UCSD-AML1 (cell line): Measurements from ENCODE around the gene GABARAPL2.
A peak's percentile ranks its signal among the peaks of the same experiment; 100 is the strongest.

Source experiments
- DNase-seq: peaks from one replicate; lab custom pipeline; 2025; ENCODE audit not compliant: unreplicated experiment; lab: John Stamatoyannopoulos, UW

GABARAPL2 gene

GRCh38 chr16:75552951-75553350, 13.2 kb upstream of the GABARAPL2 start:
- no peak for DNase-seq

GRCh38 chr16:75555213-75555706, 10.9 kb upstream of the GABARAPL2 start:
- DNase-seq: peak; percentile 84

GRCh38 chr16:75555707-75556430, 10.3 kb upstream of the GABARAPL2 start, which contains the start of gene TMEM231:
TMEM231 (minus strand) TSS chr16:75556252; CDS start chr16:75556209, 43 bp downstream.
- DNase-seq: peak; percentile 94

- DNase-seq: no peak
These were observed 9.7 kb upstream of the GABARAPL2 start for GRCh38 chr16:75556431-75556950.

GRCh38 chr16:75558846-75559401, 7.3 kb upstream of the GABARAPL2 start:
- no peak for DNase-seq

GRCh38 chr16:75559564-75560372, 6.4 kb upstream of the GABARAPL2 start:
- DNase-seq: no peak

GRCh38 chr16:75565640-75566039, 539 bp upstream of the GABARAPL2 start:
- no peak for DNase-seq

GRCh38 chr16:75566758-75567255, 628 bp downstream of the GABARAPL2 start:
- DNase-seq: no peak

GRCh38 chr16:75567911-75568310, 1.7 kb downstream of the GABARAPL2 start:
- DNase-seq: no peak

- no peak for DNase-seq
These were observed 4.4 kb downstream of the GABARAPL2 start for GRCh38 chr16:75570396-75571065.

GRCh38 chr16:75572864-75573542, 6.8 kb downstream of the GABARAPL2 start:
- DNase-seq: no peak

- no peak for DNase-seq
These were observed 7.8 kb downstream of the GABARAPL2 start for GRCh38 chr16:75573955-75574354.

- no peak for DNase-seq
These were observed 9.8 kb downstream of the GABARAPL2 start for GRCh38 chr16:75575958-75576357.

- no peak for DNase-seq
These were observed 10.2 kb downstream of the GABARAPL2 start for GRCh38 chr16:75576384-75576811.

- DNase-seq: no peak
These were observed 12.0 kb downstream of the GABARAPL2 start for GRCh38 chr16:75578212-75578611.

GRCh38 chr16:75578725-75579124, 12.5 kb downstream of the GABARAPL2 start:
- DNase-seq: no peak

GRCh38 chr16:75579281-75579834, 13.2 kb downstream of the GABARAPL2 start:
- DNase-seq: no peak

- no peak for DNase-seq
These were observed 17.9 kb downstream of the GABARAPL2 start for GRCh38 chr16:75584108-75584507.

- no peak for DNase-seq
These were observed 22.5 kb downstream of the GABARAPL2 start for GRCh38 chr16:75588716-75589115.

GRCh38 chr16:75589306-75589705, 23.1 kb downstream of the GABARAPL2 start:
- no peak for DNase-seq
